Cardiac muscle cell (in vitro differentiated cells and primary cell): ENCODE measurements around the gene LBH. TPM values are rescaled to one million over a fixed set of nuclear protein-coding genes. Genes with fewer than 3 reads are reported as not detected.

Source experiments
- DNase-seq, 2 donors: peaks; one replicate each; pipeline versions ENCODE4 v3.0.0 to v3.0.0-alpha.2; 2010 to 2017; ENCODE audit warnings: low read depth in 1 of 2, low spot score in 1 of 2
- H3K27ac ChIP-seq: fragments of 200-600 bp; sonication (generic); 2 replicates; pipeline ENCODE4 v1.5.1; 2016
- H3K27me3 ChIP-seq: fragments of 200-600 bp; sonication (generic); 2 replicates; pipeline ENCODE4 v1.6.0; 2016; ENCODE audit warnings: control low read depth
- H3K36me3 ChIP-seq: fragments of 200-600 bp; sonication (generic); 2 replicates; pipeline ENCODE4 v1.5.1; 2016; ENCODE audit warnings: control low read depth
- H3K4me1 ChIP-seq: fragments of 200-600 bp; sonication (generic); 2 replicates; pipeline ENCODE4 v1.8.1; 2017; ENCODE audit warnings: low read depth, mild to moderate bottlenecking, mixed run types
- H3K4me3 ChIP-seq: fragments of 200-600 bp; sonication (generic); 2 replicates; pipeline ENCODE4 v1.5.1; 2016; ENCODE audit warnings: mild to moderate bottlenecking
- H3K9me3 ChIP-seq: fragments of 200-600 bp; sonication (generic); 2 replicates; pipeline ENCODE4 v1.5.1; 2017; ENCODE audit warnings: low read depth, mild to moderate bottlenecking, control low read depth
- CTCF ChIP-seq: IDR thresholded peaks from 2 replicates; pipeline ENCODE4 v1.5.1; 2012; ENCODE audit warnings: low read depth, mild to moderate bottlenecking, low read length
- polyA plus RNA-seq: library from polyadenylated mRNA; unstranded; fragments of >200 nt; fragmentation: Nextera tagmentation; extraction: Ambion mirVana; gene quantifications from 2 replicates; pipeline ENCODE4 v1.2.1, GENCODE V29; 2016
- total RNA-seq: library from RNA; depleted of rRNA; stranded (reverse); fragments of >200 nt; gene quantifications from 2 replicates; pipeline ENCODE4 v1.2.3, GENCODE V29; 2016

Gene LBH
- total and polyA plus RNA-seq, 2 experiments from 2014 or later = 632 to 1,389 TPM

- Histone ChIP-seq H3K27ac (no peak overlapping the region), H3K27me3 (no peaks in the 10 kb centered on the region), H3K4me1 (no peaks in the 10 kb centered on the region), H3K4me3 (no peak overlapping the region), H3K36me3 (no peaks in the 10 kb centered on the region), H3K9me3 (no peaks in the 10 kb centered on the region)
- no peak for DNase-seq
- TF ChIP-seq CTCF = no peak
Measured at GRCh38 chr2:30271301-30271700, 40.0 kb downstream of the LBH start.

DNA sequence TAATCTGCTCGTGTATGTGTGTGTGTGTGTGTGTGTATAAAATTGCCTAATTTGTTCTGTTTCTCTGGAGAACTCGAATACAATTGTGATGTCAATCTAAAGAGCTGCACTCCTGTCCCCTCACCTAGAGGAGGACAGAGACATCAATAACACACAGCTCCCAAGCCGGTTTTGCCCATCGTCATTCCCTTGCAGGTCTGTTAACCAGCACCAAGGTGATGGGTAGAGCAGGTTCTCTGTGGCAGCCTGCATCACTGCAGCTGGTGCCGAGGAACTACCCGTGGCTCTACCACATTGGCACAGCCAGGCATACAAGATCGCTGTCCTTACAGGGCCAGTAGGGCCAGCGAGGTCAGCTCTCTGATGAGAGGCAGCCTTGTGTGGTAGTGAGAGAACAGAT, 41.0 kb downstream of the LBH start:
- Histone ChIP-seq H3K27ac (no peak overlapping the region), H3K9me3 (no peaks in the 10 kb centered on the region), H3K27me3 (no peaks in the 10 kb centered on the region), H3K4me1 (no peaks in the 10 kb centered on the region), H3K4me3 (no peak overlapping the region), H3K36me3 (no peaks in the 10 kb centered on the region)
- no peak for TF ChIP-seq CTCF
- no peak for DNase-seq

GRCh38 chr2:30272761-30273573, 41.6 kb downstream of the LBH start:
- H3K36me3 ChIP-seq = no peaks in the 10 kb centered on the region
- no peak overlapping the region for H3K4me3 ChIP-seq
- H3K4me1 ChIP-seq = no peaks in the 10 kb centered on the region
- no peak overlapping the region for H3K27ac ChIP-seq
- no peak for TF ChIP-seq CTCF
- H3K27me3 ChIP-seq = no peaks in the 10 kb centered on the region
- DNase-seq = peak in 1 of 2 donors; percentile 75
- no peaks in the 10 kb centered on the region for H3K9me3 ChIP-seq

- DNase-seq = no peak
- H3K27me3 ChIP-seq = no peaks in the 10 kb centered on the region
- H3K36me3 ChIP-seq = no peaks in the 10 kb centered on the region
- H3K4me3 ChIP-seq = no peak overlapping the region
- H3K9me3 ChIP-seq = no peaks in the 10 kb centered on the region
- H3K27ac ChIP-seq = no peak overlapping the region
- H3K4me1 ChIP-seq = no peaks in the 10 kb centered on the region
- TF ChIP-seq CTCF = no peak
Measured at GRCh38 chr2:30273574-30273929, 42.2 kb downstream of the LBH start.

DNA sequence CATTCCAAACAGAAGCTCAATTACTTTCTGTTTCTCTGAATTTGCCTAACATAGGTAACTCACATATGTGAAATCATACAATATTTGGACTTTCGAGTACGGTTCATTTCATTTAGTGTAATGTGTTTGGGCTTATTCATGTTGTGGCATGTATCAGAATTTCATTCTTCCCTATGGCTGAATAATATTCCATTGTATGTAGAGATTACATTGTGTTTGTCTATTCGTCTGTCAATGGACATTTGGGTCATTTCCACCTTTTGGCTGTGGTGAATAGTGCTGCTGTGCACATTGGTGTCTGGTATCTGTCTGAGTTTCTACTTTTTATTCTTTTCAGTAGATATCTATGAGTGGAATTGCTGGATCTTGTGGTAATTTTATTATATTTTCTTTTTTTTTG, 43.9 kb downstream of the LBH start:
- TF ChIP-seq CTCF = no peak
- no peaks in the 10 kb centered on the region for H3K9me3 ChIP-seq
- H3K27me3 ChIP-seq = no peaks in the 10 kb centered on the region
- DNase-seq = no peak
- no peaks in the 10 kb centered on the region for H3K4me1 ChIP-seq
- no peaks in the 10 kb centered on the region for H3K36me3 ChIP-seq
- H3K4me3 ChIP-seq = no peak overlapping the region
- no peak overlapping the region for H3K27ac ChIP-seq
